ENCODE measurements around the gene TGFBI. TPM values are rescaled to one million over a fixed set of nuclear protein-coding genes. Genes with fewer than 3 reads are reported as not detected.

The TGFBI gene
- total and polyA plus RNA-seq, 2 donors (not counting 1 experiment from before 2014, with no cell fraction given): 398 to 889 TPM

DNA sequence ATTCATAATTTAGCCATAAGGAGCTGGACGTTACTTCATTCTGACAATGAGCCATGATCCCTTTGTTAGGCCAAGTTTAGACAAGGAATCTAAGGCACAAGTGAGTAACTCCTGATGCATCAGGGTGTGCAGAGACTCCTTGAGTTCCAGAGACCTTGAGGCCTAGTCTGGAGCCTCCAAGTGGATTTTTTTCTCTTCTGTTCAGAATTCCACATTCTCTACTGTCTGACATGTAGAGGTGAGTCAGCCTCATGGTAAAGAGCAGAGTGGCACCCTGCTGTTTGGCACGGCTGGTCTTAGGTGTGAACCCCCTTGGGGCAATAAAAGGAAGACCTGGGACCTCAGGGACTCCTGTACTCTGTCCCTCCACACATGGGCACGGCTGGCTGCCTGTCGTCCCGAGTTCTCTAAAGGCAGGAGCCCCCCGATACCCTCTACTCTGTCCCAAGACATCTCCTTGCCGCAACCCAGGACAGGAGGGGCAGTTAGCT is 22.0 kb upstream of the TGFBI start:
- H3K9ac ChIP-seq (ENCODE audit: insufficient read depth, low read length): no peak overlapping the region
- TF ChIP-seq EZH2 (IDR thresholded peaks at IDR 0.05; ENCODE audit: low read length, missing control alignments): no peak
- TF ChIP-seq, protein P1, sequence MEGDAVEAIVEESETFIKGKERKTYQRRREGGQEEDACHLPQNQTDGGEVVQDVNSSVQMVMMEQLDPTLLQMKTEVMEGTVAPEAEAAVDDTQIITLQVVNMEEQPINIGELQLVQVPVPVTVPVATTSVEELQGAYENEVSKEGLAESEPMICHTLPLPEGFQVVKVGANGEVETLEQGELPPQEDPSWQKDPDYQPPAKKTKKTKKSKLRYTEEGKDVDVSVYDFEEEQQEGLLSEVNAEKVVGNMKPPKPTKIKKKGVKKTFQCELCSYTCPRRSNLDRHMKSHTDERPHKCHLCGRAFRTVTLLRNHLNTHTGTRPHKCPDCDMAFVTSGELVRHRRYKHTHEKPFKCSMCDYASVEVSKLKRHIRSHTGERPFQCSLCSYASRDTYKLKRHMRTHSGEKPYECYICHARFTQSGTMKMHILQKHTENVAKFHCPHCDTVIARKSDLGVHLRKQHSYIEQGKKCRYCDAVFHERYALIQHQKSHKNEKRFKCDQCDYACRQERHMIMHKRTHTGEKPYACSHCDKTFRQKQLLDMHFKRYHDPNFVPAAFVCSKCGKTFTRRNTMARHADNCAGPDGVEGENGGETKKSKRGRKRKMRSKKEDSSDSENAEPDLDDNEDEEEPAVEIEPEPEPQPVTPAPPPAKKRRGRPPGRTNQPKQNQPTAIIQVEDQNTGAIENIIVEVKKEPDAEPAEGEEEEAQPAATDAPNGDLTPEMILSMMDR (conservative IDR thresholded peaks at IDR 0.05 in 1 of 2, IDR thresholded peaks at IDR 0.05 in 1 of 2; ENCODE audit: low read depth in 1 of 2, low read length in 2 of 2): no peak
- no peak overlapping the region for H2AFZ ChIP-seq (ENCODE audit: low read length)

DNA sequence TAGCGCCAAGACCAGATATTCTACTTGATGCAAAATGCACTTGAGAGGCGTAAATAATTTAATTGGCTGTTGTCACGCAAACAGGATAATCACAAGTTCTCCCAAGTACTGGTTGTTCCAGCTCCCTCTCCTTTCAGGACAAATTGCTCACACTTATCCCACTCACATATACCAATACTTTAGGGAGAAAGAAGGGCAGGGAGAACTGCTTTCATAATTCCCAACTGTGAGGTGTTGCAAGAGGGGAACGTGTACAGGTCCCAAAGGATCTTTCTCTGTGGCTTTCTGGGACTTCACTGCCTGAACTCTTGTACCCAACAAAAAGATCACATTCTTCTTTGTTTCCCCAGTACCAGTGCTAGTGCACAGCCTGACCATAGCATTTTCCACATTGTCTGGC is 21.5 kb upstream of the TGFBI start:
- H3K4me1 ChIP-seq (ENCODE audit: control insufficient read depth, extremely low read depth, insufficient read depth, low read length): peaks cover 25% of the 10 kb centered on the region
- H3K36me3 ChIP-seq (ENCODE audit: control insufficient read depth, insufficient read depth, low read length): no peaks in the 10 kb centered on the region
- no peak overlapping the region for H2AFZ ChIP-seq (ENCODE audit: low read length)

More for the DNA sequence above, 22.0 kb upstream of the TGFBI start:
- Histone ChIP-seq H3K27ac (ENCODE audit: insufficient read depth, low read length) (peak overlapping the region; percentile 91), H3K27me3 (ENCODE audit: control insufficient read depth, insufficient read depth, low read length) (no peaks in the 10 kb centered on the region), H3K79me2 (ENCODE audit: control insufficient read depth, insufficient read depth, low read length) (no peaks in the 10 kb centered on the region), H4K20me1 (ENCODE audit: control insufficient read depth, extremely low read depth, insufficient read depth, low read length) (no peaks in the 10 kb centered on the region), H3K4me3 (replicated peaks in 1 of 4; ENCODE audit: control extremely low read depth in 1 of 4, insufficient read depth in 1 of 4, low read depth in 3 of 4, low read length in 4 of 4) (no peak overlapping the region), H3K4me2 (ENCODE audit: extremely low read depth, insufficient read depth, low read length) (peak overlapping the region; percentile 71), H3K4me1 (ENCODE audit: control insufficient read depth, extremely low read depth, insufficient read depth, low read length) (peaks cover 25% of the 10 kb centered on the region), H3K36me3 (ENCODE audit: control insufficient read depth, insufficient read depth, low read length) (no peaks in the 10 kb centered on the region), H3K9me3 (ENCODE audit: control insufficient read depth, insufficient read depth, low read depth, low read length) (no peaks in the 10 kb centered on the region)
- peak; percentile 78 to 99 for DNase-seq (ENCODE audit: low read depth in 2 of 2)

DNA sequence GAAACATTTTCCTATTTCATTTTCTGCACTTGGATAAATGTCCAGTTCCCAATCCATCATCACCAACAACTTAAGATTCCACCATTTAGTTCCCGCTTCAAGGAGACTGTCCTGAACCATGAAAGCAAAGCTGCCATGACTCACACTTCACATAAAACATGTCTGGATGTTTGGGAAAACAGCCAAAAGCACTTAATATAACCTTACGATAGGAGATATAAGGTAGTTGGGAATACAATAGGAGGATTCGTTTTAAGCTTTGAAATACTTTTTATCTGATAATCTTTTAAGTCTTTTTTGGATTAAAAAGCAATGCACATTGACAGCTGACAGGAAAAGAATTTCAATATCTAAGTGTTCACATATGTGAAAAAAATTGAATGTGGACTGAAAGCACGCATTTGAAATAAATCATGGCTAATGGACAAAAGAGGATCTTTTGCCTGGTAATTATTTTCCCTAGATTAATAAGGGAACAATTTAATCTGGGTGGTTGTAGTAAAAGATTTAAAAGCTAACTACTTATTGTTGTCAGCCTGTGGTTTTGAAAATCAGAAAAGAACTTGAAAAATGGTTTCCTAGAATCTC is 17.3 kb upstream of the TGFBI start:
- DNase-seq (ENCODE audit: low read depth in 2 of 2): peak; percentile 73 to 94
- Histone ChIP-seq H3K27ac (ENCODE audit: insufficient read depth, low read length) (no peak overlapping the region), H3K9me3 (ENCODE audit: control insufficient read depth, insufficient read depth, low read depth, low read length) (no peaks in the 10 kb centered on the region), H3K27me3 (ENCODE audit: control insufficient read depth, insufficient read depth, low read length) (no peaks in the 10 kb centered on the region), H3K9ac (ENCODE audit: insufficient read depth, low read length) (no peak overlapping the region), H3K4me1 (ENCODE audit: control insufficient read depth, extremely low read depth, insufficient read depth, low read length) (peaks cover 19% of the 10 kb centered on the region), H3K4me3 (replicated peaks in 1 of 4; ENCODE audit: control extremely low read depth in 1 of 4, insufficient read depth in 1 of 4, low read depth in 3 of 4, low read length in 4 of 4) (no peak overlapping the region), H4K20me1 (ENCODE audit: control insufficient read depth, extremely low read depth, insufficient read depth, low read length) (no peaks in the 10 kb centered on the region), H3K36me3 (ENCODE audit: control insufficient read depth, insufficient read depth, low read length) (no peaks in the 10 kb centered on the region), H3K4me2 (ENCODE audit: extremely low read depth, insufficient read depth, low read length) (no peak overlapping the region), H2AFZ (ENCODE audit: low read length) (no peak overlapping the region), H3K79me2 (ENCODE audit: control insufficient read depth, insufficient read depth, low read length) (no peaks in the 10 kb centered on the region)
- TF ChIP-seq, protein P1 (conservative IDR thresholded peaks at IDR 0.05 in 1 of 2, IDR thresholded peaks at IDR 0.05 in 1 of 2; ENCODE audit: low read depth in 1 of 2, low read length in 2 of 2): no peak
- TF ChIP-seq EZH2 (IDR thresholded peaks at IDR 0.05; ENCODE audit: low read length, missing control alignments): no peak

More for the DNA sequence above, 21.5 kb upstream of the TGFBI start:
- TF ChIP-seq, protein P1 (conservative IDR thresholded peaks at IDR 0.05 in 1 of 2, IDR thresholded peaks at IDR 0.05 in 1 of 2; ENCODE audit: low read depth in 1 of 2, low read length in 2 of 2): no peak
- no peak for TF ChIP-seq EZH2 (IDR thresholded peaks at IDR 0.05; ENCODE audit: low read length, missing control alignments)
- H4K20me1 ChIP-seq (ENCODE audit: control insufficient read depth, extremely low read depth, insufficient read depth, low read length): no peaks in the 10 kb centered on the region
- no peak for DNase-seq (ENCODE audit: low read depth in 2 of 2)
- H3K4me3 ChIP-seq (replicated peaks in 1 of 4; ENCODE audit: control extremely low read depth in 1 of 4, insufficient read depth in 1 of 4, low read depth in 3 of 4, low read length in 4 of 4): no peak overlapping the region
- H3K9me3 ChIP-seq (ENCODE audit: control insufficient read depth, insufficient read depth, low read depth, low read length): no peaks in the 10 kb centered on the region
- no peaks in the 10 kb centered on the region for H3K27me3 ChIP-seq (ENCODE audit: control insufficient read depth, insufficient read depth, low read length)
- H3K4me2 ChIP-seq (ENCODE audit: extremely low read depth, insufficient read depth, low read length): no peak overlapping the region
- H3K27ac ChIP-seq (ENCODE audit: insufficient read depth, low read length): peak overlapping the region; percentile 91
- H3K79me2 ChIP-seq (ENCODE audit: control insufficient read depth, insufficient read depth, low read length): no peaks in the 10 kb centered on the region
- H3K9ac ChIP-seq (ENCODE audit: insufficient read depth, low read length): no peak overlapping the region

All from fibroblast of lung (primary cell).